PC-3 (cell line): ENCODE data around the gene KIFAP3.

ENCODE experiments used
- CTCF ChIP-seq: fragments of 300-600 bp; sonication (generic); conservative IDR thresholded peaks from 2 replicates; pipeline ENCODE4 v1.5.1; 2017; ENCODE audit warnings: antibody characterized with exemption, low read depth, mild to moderate bottlenecking, low read length
- EZH2 ChIP-seq: fragments of 300-600 bp; sonication (generic); IDR thresholded peaks from one replicate; pipeline ENCODE4 v1.6.1; 2017; ENCODE audit warnings: antibody characterized with exemption, mild to moderate bottlenecking, low read length; ENCODE audit not compliant: unreplicated experiment

DNA sequence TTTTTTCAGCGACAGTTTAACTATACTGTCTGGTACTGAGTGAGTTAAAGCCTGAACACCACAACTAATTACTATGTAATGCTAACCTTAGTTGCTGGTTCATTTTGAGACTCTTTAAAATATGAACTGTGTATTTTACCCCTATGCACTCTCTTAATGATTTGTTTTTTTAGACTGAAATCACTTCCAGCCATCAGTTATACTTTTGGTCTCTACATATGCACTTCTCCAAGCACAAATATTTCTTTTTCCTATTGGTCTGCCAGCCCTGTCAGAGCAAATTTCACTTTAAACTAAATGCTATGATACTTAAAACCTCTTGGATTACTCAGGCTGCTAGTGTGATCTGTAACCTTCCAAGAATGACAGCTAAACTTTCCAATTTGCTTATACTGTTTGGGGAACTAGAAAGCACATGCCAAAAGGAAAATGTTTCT, 142.7 kb downstream of the KIFAP3 start:
- no peak for TF ChIP-seq CTCF
- TF ChIP-seq EZH2: no peak
